HG03045 (cell line): ENCODE measurements around the gene BCL11B.

Experiments
- ATAC-seq: cut with Tn5 transposase; IDR thresholded peaks from one replicate; pipeline ENCODE4 v1.9.1; 2021; ENCODE audit warnings: mild to moderate bottlenecking, moderate library complexity; ENCODE audit not compliant: unreplicated experiment

BCL11B gene

GRCh38 chr14:99203080-99203479 is 68.9 kb downstream of the BCL11B start:
- no peak for ATAC-seq

- no peak for ATAC-seq
These were observed 69.5 kb downstream of the BCL11B start for GRCh38 chr14:99202516-99202915.

- ATAC-seq, result no peak
These were observed 70.5 kb downstream of the BCL11B start for GRCh38 chr14:99201351-99202073.

- no peak for ATAC-seq
These were observed 71.4 kb downstream of the BCL11B start for GRCh38 chr14:99200654-99201005.

- ATAC-seq, result no peak
These were observed 71.9 kb downstream of the BCL11B start for GRCh38 chr14:99199846-99200653.

GRCh38 chr14:99198746-99199502 is 73.1 kb downstream of the BCL11B start:
- no peak for ATAC-seq

- no peak for ATAC-seq
These were observed 75.7 kb downstream of the BCL11B start for GRCh38 chr14:99196310-99196650.

- ATAC-seq, result no peak
These were observed 76.2 kb downstream of the BCL11B start for GRCh38 chr14:99195602-99196309.

- ATAC-seq, result no peak
These were observed 77.3 kb downstream of the BCL11B start for GRCh38 chr14:99194736-99195135.

- no peak for ATAC-seq
These were observed 77.9 kb downstream of the BCL11B start for GRCh38 chr14:99194136-99194535.

- ATAC-seq, result no peak
These were observed 79.2 kb downstream of the BCL11B start for GRCh38 chr14:99192830-99193229.

GRCh38 chr14:99192028-99192621 is 79.9 kb downstream of the BCL11B start:
- ATAC-seq, result no peak

- no peak for ATAC-seq
These were observed 80.5 kb downstream of the BCL11B start for GRCh38 chr14:99191395-99192027.

GRCh38 chr14:99190696-99191394 is 81.2 kb downstream of the BCL11B start:
- ATAC-seq, result no peak

GRCh38 chr14:99189201-99189801 is 82.7 kb downstream of the BCL11B start:
- ATAC-seq, result no peak

- no peak for ATAC-seq
These were observed 83.2 kb downstream of the BCL11B start for GRCh38 chr14:99188731-99189191.

GRCh38 chr14:99187858-99188257 is 84.1 kb downstream of the BCL11B start:
- ATAC-seq, result no peak

- no peak for ATAC-seq
These were observed 84.9 kb downstream of the BCL11B start for GRCh38 chr14:99186956-99187690.
